ENCODE measurements around the gene CXCR3.

The CXCR3 gene

GRCh38 chrX:71638409-71638808 lies 20.1 kb upstream of the CXCR3 start:
- DNase-seq (ENCODE audit: low read depth, low spot score), result no peak
- no peak overlapping the region for H3K4me3 ChIP-seq (ENCODE audit: low read length)

- no peak overlapping the region for H3K4me3 ChIP-seq (ENCODE audit: low read length)
- DNase-seq (ENCODE audit: low read depth, low spot score), result no peak
These were observed 19.5 kb upstream of the CXCR3 start for GRCh38 chrX:71637848-71638247.

GRCh38 chrX:71637253-71637618 lies 18.9 kb upstream of the CXCR3 start:
- no peak for DNase-seq (ENCODE audit: low read depth, low spot score)
- H3K4me3 ChIP-seq (ENCODE audit: low read length), result no peak overlapping the region

- DNase-seq (ENCODE audit: low read depth, low spot score), result no peak
- no peak overlapping the region for H3K4me3 ChIP-seq (ENCODE audit: low read length)
These were observed 18.3 kb upstream of the CXCR3 start for GRCh38 chrX:71636438-71637252.

GRCh38 chrX:71634366-71634765 lies 16.1 kb upstream of the CXCR3 start:
- DNase-seq (ENCODE audit: low read depth, low spot score), result no peak

GRCh38 chrX:71632923-71633657 lies 14.8 kb upstream of the CXCR3 start:
- no peak overlapping the region for H3K4me3 ChIP-seq (ENCODE audit: low read length)
- no peak for DNase-seq (ENCODE audit: low read depth, low spot score)

More at GRCh38 chrX:71634366-71634765, 16.1 kb upstream of the CXCR3 start:
- H3K4me3 ChIP-seq (ENCODE audit: low read length), result no peak overlapping the region

- no peak for DNase-seq (ENCODE audit: low read depth, low spot score)
- no peak overlapping the region for H3K4me3 ChIP-seq (ENCODE audit: low read length)
These were observed 11.2 kb upstream of the CXCR3 start for GRCh38 chrX:71629467-71629866.

- no peak for DNase-seq (ENCODE audit: low read depth, low spot score)
- no peak overlapping the region for H3K4me3 ChIP-seq (ENCODE audit: low read length)
These were observed 9.5 kb upstream of the CXCR3 start for GRCh38 chrX:71627588-71628404.

GRCh38 chrX:71626576-71626975 lies 8.3 kb upstream of the CXCR3 start:
- no peak for DNase-seq (ENCODE audit: low read depth, low spot score)
- H3K4me3 ChIP-seq (ENCODE audit: low read length), result no peak overlapping the region

GRCh38 chrX:71625471-71625870 lies 7.2 kb upstream of the CXCR3 start:
- no peak overlapping the region for H3K4me3 ChIP-seq (ENCODE audit: low read length)
- no peak for DNase-seq (ENCODE audit: low read depth, low spot score)

- no peak for DNase-seq (ENCODE audit: low read depth, low spot score)
- H3K4me3 ChIP-seq (ENCODE audit: low read length), result no peak overlapping the region
These were observed 5.4 kb upstream of the CXCR3 start for GRCh38 chrX:71623714-71624113.

GRCh38 chrX:71622576-71623450 lies 4.5 kb upstream of the CXCR3 start:
- peak; percentile 60 for DNase-seq (ENCODE audit: low read depth, low spot score)
- no peak overlapping the region for H3K4me3 ChIP-seq (ENCODE audit: low read length)

GRCh38 chrX:71622032-71622575 lies 3.8 kb upstream of the CXCR3 start:
- no peak for DNase-seq (ENCODE audit: low read depth, low spot score)

GRCh38 chrX:71621603-71622002 lies 3.3 kb upstream of the CXCR3 start:
- no peak for DNase-seq (ENCODE audit: low read depth, low spot score)
- H3K4me3 ChIP-seq (ENCODE audit: low read length), result no peak overlapping the region

More at GRCh38 chrX:71622032-71622575, 3.8 kb upstream of the CXCR3 start:
- no peak overlapping the region for H3K4me3 ChIP-seq (ENCODE audit: low read length)

- no peak overlapping the region for H3K4me3 ChIP-seq (ENCODE audit: low read length)
- DNase-seq (ENCODE audit: low read depth, low spot score), result no peak
These were observed 1.7 kb upstream of the CXCR3 start for GRCh38 chrX:71619986-71620385.

- no peak for DNase-seq (ENCODE audit: low read depth, low spot score)
- H3K4me3 ChIP-seq (ENCODE audit: low read length), result no peak overlapping the region
These were observed 882 bp upstream of the CXCR3 start for GRCh38 chrX:71619193-71619592.

GRCh38 chrX:71618787-71619186 lies 476 bp upstream of the CXCR3 start:
- DNase-seq (ENCODE audit: low read depth, low spot score), result no peak
- peak overlapping the region; percentile 46 for H3K4me3 ChIP-seq (ENCODE audit: low read length)

- peak overlapping the region; percentile 46 for H3K4me3 ChIP-seq (ENCODE audit: low read length)
- DNase-seq (ENCODE audit: low read depth, low spot score), result no peak
These were observed 569 bp downstream of the CXCR3 start for GRCh38 chrX:71617742-71618141.
